GM18519 (cell line): ENCODE data around the gene KRTAP19-5.
"Not testable (repeated sequence)": the region's sequence is repeated elsewhere in the genome, so short reads cannot be mapped to it uniquely, and the experiment has no call there.

Experiments used
- ATAC-seq: cut with Tn5 transposase; IDR thresholded peaks from one replicate; pipeline ENCODE4 v1.9.1; 2021; ENCODE audit warnings: mild to moderate bottlenecking, moderate library complexity; ENCODE audit not compliant: unreplicated experiment, low FRiP score

KRTAP19-5 gene

DNA sequence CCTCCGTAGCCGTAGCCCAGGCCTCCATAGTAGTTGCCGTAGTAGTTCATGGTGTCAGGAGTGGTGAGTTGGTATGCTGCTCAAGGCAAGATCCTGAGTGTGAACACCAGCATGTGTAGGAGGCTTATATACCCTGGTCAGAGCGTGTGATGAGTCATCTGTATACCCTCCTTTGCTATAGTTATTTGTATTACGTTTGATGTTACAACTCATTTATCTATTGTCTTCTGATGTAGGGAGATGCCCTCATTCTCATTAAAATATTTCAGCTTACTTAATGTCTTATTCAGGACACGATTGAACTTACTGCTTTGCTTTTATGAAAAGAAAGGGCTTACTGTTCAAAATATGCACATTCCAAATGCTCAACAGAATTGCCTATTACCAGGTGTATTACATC lies at the start of gene KRTAP19-5:
Gene KRTAP19-5, minus strand, starts transcription at position 101 of the 400 bp plus-strand sequence. Its CDS starts 51 bp downstream, at position 50.
- ATAC-seq, result no peak

- no peak for ATAC-seq
Measured at GRCh38 chr21:30541764-30542163, 39.8 kb upstream of the KRTAP19-5 start, which contains the start of gene KRTAP19-6. Gene KRTAP19-6, minus strand, starts transcription at chr21:30541864. Its CDS starts 31 bp downstream, at chr21:30541833.

- no peak for ATAC-seq
Measured at GRCh38 chr21:30518876-30519275, 16.9 kb upstream of the KRTAP19-5 start.

- ATAC-seq, result no peak
Measured at GRCh38 chr21:30515681-30516080, 13.7 kb upstream of the KRTAP19-5 start.

- ATAC-seq, result not testable (repeated sequence)
Measured at GRCh38 chr21:30505621-30506205, 3.8 kb upstream of the KRTAP19-5 start.

DNA sequence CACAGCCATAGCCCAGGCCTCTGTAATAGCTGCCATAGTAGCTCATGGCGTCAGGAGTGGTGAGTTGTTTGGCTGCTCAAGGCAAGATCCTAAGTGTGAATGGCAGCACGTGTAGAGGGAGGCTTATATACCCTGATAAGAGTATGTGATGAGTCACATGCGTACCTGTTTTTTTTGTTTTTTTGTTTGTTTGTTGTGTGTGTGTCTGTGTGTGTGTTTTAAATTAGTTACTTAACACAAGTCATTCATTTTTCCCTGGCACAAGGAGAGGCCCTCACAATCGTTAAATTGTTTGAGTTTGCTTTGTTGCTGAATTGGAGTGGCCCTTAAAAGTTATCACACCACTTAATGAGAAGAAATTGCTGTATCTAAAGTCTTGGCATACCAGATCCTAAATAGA lies 4.9 kb downstream of the KRTAP19-5 start, which contains the start of gene KRTAP19-4:
Gene KRTAP19-4, minus strand, starts transcription at position 101 of the 400 bp plus-strand sequence. Its CDS starts 55 bp downstream, at position 46.
- no peak for ATAC-seq

DNA sequence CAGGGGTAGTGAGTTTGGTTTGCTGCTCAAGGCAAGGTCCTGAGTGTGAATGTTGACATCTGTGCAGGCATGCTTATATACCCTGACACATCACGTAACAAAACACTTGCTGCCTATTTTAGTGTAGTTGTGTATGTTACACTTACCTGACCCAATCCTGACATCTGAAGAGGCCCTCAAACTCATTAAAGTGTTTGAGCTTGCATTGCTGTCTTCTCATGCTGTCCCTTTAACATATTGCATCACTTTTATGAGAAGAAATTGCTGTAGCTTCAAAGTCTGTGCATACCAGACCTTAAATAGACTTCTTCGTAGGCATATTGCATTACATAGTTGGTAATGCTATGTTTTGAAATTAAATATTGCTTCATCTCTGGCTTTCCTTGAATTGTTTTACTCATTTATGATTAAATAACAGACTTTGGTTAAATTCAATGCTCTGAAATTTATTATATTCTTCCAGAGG lies 9.9 kb downstream of the KRTAP19-5 start, which contains the start of gene KRTAP19-3:
Gene KRTAP19-3, minus strand, starts transcription at position 51 of the 466 bp plus-strand sequence. CDS start 56 bp downstream, outside the sequence.
- ATAC-seq, result no peak

- no peak for ATAC-seq
Measured at GRCh38 chr21:30487336-30487735, 14.6 kb downstream of the KRTAP19-5 start, which contains the start of gene KRTAP19-2. Gene KRTAP19-2, minus strand, starts transcription at chr21:30487436. Its CDS starts 88 bp downstream, at chr21:30487348.

- ATAC-seq, result no peak
Measured at GRCh38 chr21:30486180-30486579, 15.8 kb downstream of the KRTAP19-5 start.

DNA sequence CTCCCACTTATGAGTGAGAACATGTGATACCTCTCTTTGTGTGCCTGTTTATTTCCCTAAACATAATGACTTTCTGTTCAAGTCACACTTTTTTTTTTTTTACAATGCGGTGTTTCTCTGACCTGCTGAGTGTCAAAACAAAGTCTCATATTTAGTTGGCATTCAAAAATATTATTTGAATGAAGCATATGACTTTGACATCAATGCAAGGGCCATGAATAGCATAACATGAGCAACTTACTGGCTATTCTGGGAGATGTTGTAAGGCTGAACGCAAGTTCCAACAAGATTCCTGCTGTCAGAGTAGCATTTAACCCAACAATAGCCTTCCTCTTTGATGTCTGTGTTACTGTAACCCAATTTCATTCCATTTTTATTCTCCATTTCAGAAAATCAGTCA lies 19.8 kb downstream of the KRTAP19-5 start:
- ATAC-seq, result no peak

DNA sequence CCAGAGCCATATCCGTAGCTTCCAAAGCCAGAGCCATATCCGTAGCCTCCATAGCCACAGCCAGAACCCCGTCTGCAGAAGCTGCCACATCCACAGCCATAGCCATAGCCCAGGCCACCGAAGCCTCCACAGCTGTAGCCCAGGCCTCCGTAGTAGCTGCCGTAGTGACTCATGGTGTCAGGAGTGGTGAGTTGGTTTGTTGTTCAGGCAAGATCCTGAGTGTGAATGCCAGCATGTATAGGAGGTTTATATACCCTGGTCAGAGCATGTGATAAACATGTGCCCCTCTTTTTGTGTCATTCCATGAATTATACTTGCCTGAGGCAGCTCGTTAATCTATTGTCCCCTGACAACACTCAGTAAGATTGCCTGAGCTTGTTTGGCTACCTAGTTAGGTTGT lies 21.8 kb downstream of the KRTAP19-5 start, which contains the start of gene KRTAP19-1:
Gene KRTAP19-1, minus strand, starts transcription at position 223 of the 400 bp plus-strand sequence. Its CDS starts 50 bp downstream, at position 173.
- ATAC-seq, result no peak

DNA sequence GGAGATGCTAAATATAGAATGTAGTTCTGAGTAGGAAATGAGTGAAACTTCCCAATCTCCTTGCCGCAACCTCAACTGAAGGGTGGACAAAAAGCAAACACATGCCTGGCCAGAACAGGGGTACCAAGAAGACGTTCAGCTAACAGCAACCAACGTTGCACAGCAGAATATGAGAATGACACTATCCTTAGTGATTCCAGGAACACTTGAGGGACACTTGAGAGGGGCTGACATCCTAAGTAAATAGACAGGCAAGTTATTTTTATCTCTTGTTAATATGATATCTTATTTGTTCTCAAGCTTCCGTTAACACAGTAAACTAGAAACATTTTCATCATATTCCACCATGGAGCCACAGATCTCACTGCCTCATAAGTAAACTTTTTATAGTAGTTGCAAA lies 22.7 kb downstream of the KRTAP19-5 start:
- no peak for ATAC-seq

- no peak for ATAC-seq
Measured at GRCh38 chr21:30478004-30478403, 23.9 kb downstream of the KRTAP19-5 start.

DNA sequence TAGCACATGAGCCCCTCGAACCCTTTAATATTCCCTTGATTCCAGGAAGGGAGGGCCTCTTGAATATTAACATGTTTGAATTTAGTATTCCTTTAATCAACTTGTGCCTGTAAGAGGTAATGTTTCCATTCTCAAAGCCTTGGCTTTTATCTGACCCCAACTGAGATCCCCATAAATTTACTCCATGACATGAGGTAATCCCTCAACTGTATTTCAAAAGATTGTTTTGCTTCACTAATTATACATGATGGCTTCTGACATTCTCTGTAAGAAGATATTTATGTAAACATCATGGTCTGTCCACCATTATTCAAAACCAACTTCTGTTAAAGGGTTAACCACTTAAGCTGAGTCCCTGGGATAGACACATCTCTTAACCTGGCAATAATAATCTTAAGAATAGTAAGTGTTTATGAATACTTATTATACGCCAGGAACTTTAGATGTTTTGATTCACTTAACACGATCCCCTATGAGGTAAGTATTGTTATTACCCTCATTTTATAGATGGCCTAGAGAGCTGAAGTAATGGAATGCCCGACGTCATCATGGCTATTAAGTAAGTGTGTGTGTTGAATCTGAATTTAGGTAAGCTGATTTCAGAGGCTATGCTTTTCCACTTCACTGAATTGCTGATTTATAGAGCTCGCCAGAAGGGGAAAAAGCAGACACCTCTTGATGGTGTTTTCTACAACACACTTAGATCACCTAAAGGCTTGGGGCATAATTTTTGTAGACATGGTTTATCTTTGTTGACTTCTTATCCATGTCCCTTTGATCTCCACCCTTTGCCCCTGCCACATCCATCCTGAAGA lies 32.8 kb downstream of the KRTAP19-5 start:
- ATAC-seq, result no peak

- no peak for ATAC-seq
Measured at GRCh38 chr21:30463713-30464112, 38.2 kb downstream of the KRTAP19-5 start.
